Neural progenitor cell (in vitro differentiated cells): ENCODE data around the gene ZPR1.

Experiments
- EZH2 ChIP-seq: fragments of 200-600 bp; sonication (generic); IDR thresholded peaks from 2 replicates; pipeline ENCODE4 v1.6.1; 2017; ENCODE audit warnings: antibody characterized with exemption, mild to moderate bottlenecking, moderate library complexity
- TF ChIP-seq, protein P1 (sequence below): fragments of 200-600 bp; sonication (generic); IDR thresholded peaks from 2 replicates; pipeline ENCODE4 v1.5.1; 2017; ENCODE audit warnings: antibody characterized with exemption, mild to moderate bottlenecking

DNA sequence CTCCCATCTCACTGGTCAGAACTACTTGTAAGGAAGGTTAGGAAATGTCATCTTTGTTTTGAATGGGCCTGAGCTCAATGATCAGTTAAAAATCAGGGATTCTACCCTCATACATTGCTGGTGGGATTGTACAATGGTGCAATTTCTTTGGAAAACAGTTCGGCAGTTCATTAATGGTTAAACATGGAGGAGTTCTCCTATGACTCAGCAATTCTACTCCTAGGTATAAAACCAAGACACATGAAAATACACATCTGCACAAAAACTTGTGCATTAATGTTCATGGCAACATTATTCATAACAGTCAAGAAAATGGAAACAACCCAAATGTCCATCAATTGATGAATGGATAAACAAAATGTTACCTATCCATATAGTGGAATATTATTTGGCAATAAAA lies 8.7 kb upstream of the ZPR1 start:
- TF ChIP-seq, protein P1, sequence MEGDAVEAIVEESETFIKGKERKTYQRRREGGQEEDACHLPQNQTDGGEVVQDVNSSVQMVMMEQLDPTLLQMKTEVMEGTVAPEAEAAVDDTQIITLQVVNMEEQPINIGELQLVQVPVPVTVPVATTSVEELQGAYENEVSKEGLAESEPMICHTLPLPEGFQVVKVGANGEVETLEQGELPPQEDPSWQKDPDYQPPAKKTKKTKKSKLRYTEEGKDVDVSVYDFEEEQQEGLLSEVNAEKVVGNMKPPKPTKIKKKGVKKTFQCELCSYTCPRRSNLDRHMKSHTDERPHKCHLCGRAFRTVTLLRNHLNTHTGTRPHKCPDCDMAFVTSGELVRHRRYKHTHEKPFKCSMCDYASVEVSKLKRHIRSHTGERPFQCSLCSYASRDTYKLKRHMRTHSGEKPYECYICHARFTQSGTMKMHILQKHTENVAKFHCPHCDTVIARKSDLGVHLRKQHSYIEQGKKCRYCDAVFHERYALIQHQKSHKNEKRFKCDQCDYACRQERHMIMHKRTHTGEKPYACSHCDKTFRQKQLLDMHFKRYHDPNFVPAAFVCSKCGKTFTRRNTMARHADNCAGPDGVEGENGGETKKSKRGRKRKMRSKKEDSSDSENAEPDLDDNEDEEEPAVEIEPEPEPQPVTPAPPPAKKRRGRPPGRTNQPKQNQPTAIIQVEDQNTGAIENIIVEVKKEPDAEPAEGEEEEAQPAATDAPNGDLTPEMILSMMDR, result no peak
- TF ChIP-seq EZH2, result no peak
